ENCODE data around the gene GRID2.

Gene GRID2

DNA sequence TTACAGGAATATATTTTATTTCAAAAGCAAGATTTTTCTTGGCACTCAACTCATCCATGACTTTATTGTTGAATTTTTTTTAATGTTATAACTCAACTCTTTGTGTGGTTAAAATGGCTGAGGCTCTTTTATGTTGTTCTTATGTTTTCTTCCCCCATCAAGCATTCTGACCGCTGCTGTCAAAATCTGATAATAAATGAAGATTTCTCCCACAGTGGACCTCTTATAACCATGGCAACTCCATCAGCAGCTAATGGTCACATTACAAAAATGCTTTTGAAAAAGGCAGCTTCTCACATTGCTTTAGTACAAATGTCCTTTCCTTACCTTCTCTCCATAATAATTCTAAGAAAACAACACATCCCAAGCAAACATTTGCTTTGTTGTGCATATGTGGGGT is 1428.7 kb downstream of the GRID2 start:
- Histone ChIP-seq H3K9ac (ENCODE audit: low read depth, low read length, poor library complexity) (no peak overlapping the region), H3K18ac (ENCODE audit: low read length) (no peak overlapping the region), H3K27ac (replicated peaks; ENCODE audit: low read length) (no peak overlapping the region), H3K14ac (ENCODE audit: low read length) (no peak overlapping the region), H2AFZ (ENCODE audit: low read length) (no peak overlapping the region), H2AK5ac (ENCODE audit: low read depth, low read length) (no peak overlapping the region), H3K79me1 (ENCODE audit: low read depth, low read length) (no peaks in the 10 kb centered on the region), H4K8ac (ENCODE audit: low read depth, low read length) (no peak overlapping the region), H3K4me1 (ENCODE audit: control insufficient read depth in 2 of 2, insufficient read depth in 1 of 2, low read depth in 1 of 2, low read length in 2 of 2) (peaks cover 5 to 7% of the 10 kb centered on the region in 2 donors), H3K27me3 (ENCODE audit: control insufficient read depth in 3 of 3, insufficient read depth in 3 of 3, low read depth in 1 of 3, low read length in 3 of 3) (no peaks in the 10 kb centered on the region), H2BK12ac (ENCODE audit: low read length) (no peak overlapping the region), H2BK120ac (ENCODE audit: low read depth, low read length) (no peak overlapping the region), H3K36me3 (replicated peaks in 1 of 2; ENCODE audit: control insufficient read depth in 2 of 2, insufficient read depth in 2 of 2, low read length in 2 of 2) (no peaks in the 10 kb centered on the region), H4K91ac (ENCODE audit: low read depth, low read length, poor library complexity) (no peak overlapping the region), H3K23ac (ENCODE audit: low read depth, low read length, poor library complexity) (no peak overlapping the region), H3K4ac (ENCODE audit: low read length) (no peak overlapping the region), H3K9me3 (replicated peaks in 1 of 2; ENCODE audit: control insufficient read depth in 2 of 2, insufficient read depth in 1 of 2, low read depth in 1 of 2, low read length in 2 of 2) (no peaks in the 10 kb centered on the region), H2BK5ac (ENCODE audit: low read length) (no peak overlapping the region), H3K4me3 (ENCODE audit: low read length in 2 of 2) (no peak overlapping the region), H2BK15ac (ENCODE audit: low read length) (no peak overlapping the region), H3K4me2 (ENCODE audit: insufficient read depth, low read length, poor library complexity, severe bottlenecking) (no peak overlapping the region)
- no CpG with 5 or more reads among the region's 1 CpG for WGBS, 2 donors (ENCODE audit: extremely low coverage in 2 of 2, insufficient read length in 2 of 2, insufficient replicate concordance in 1 of 2)
- no peak for DNase-seq (ENCODE audit: low spot score)

DNA sequence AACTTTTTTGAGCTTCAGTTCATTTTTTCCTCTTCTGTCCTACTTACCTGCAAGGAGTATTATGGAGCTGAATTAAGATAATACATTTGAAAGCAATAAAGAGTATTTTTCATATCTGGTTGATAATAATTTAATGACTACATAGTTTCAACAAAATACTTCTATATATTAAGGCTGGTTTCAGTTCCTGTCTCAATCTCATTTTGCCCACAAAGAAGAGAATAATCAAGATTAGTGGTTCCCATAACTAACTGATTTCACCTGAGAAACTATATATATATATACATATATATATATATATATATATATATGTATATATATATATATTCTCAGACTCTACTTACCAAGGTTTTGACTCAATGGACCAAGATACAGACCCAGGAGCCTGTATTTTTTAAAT is 1437.1 kb downstream of the GRID2 start:
- no peak overlapping the region for H2BK15ac ChIP-seq (ENCODE audit: low read length)
- DNase-seq (ENCODE audit: low spot score) = no peak
- H2AFZ ChIP-seq (ENCODE audit: low read length) = no peak overlapping the region
- no peak overlapping the region for H2BK120ac ChIP-seq (ENCODE audit: low read depth, low read length)
- no peak overlapping the region for H3K27ac ChIP-seq (replicated peaks; ENCODE audit: low read length)
- no peak overlapping the region for H3K4me3 ChIP-seq (ENCODE audit: low read length in 2 of 2)
- H2BK5ac ChIP-seq (ENCODE audit: low read length) = no peak overlapping the region
- no peaks in the 10 kb centered on the region for H3K27me3 ChIP-seq (ENCODE audit: control insufficient read depth in 3 of 3, insufficient read depth in 3 of 3, low read depth in 1 of 3, low read length in 3 of 3)
- H4K8ac ChIP-seq (ENCODE audit: low read depth, low read length) = no peak overlapping the region
- H3K9me3 ChIP-seq (replicated peaks in 1 of 2; ENCODE audit: control insufficient read depth in 2 of 2, insufficient read depth in 1 of 2, low read depth in 1 of 2, low read length in 2 of 2) = no peaks in the 10 kb centered on the region
- H3K9ac ChIP-seq (ENCODE audit: low read depth, low read length, poor library complexity) = no peak overlapping the region
- no peak overlapping the region for H3K14ac ChIP-seq (ENCODE audit: low read length)
- H2AK5ac ChIP-seq (ENCODE audit: low read depth, low read length) = no peak overlapping the region
- H3K18ac ChIP-seq (ENCODE audit: low read length) = no peak overlapping the region
- no peak overlapping the region for H4K91ac ChIP-seq (ENCODE audit: low read depth, low read length, poor library complexity)
- H3K4me2 ChIP-seq (ENCODE audit: insufficient read depth, low read length, poor library complexity, severe bottlenecking) = no peak overlapping the region
- H2BK12ac ChIP-seq (ENCODE audit: low read length) = no peak overlapping the region
- H3K4ac ChIP-seq (ENCODE audit: low read length) = no peak overlapping the region
- no peak overlapping the region for H3K23ac ChIP-seq (ENCODE audit: low read depth, low read length, poor library complexity)
- H3K4me1 ChIP-seq (ENCODE audit: control insufficient read depth in 2 of 2, insufficient read depth in 1 of 2, low read depth in 1 of 2, low read length in 2 of 2) = no peaks in the 10 kb centered on the region
- H3K36me3 ChIP-seq (replicated peaks in 1 of 2; ENCODE audit: control insufficient read depth in 2 of 2, insufficient read depth in 2 of 2, low read length in 2 of 2) = no peaks in the 10 kb centered on the region
- H3K79me1 ChIP-seq (ENCODE audit: low read depth, low read length) = no peaks in the 10 kb centered on the region

DNA sequence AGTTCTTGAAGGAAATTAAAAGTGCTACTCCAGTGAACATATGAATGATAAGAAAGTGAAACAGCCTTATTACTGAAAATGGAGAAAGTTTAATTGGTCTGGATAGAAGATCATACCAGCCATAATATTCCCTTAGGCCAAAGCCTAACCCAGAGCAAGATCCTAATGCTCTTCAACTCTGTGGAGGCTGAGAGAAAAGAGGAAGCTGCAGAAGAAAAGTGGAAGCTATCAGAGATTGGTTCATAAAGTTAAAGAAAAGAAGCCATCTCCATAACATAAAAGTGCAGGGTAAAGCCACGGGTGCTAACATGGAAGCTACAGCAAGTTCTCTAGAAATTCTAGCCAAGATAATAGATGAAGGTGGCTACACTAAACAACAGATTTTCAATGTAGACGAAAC is 1439.3 kb downstream of the GRID2 start:
- Histone ChIP-seq H3K79me1 (ENCODE audit: low read depth, low read length) (no peaks in the 10 kb centered on the region), H2AK5ac (ENCODE audit: low read depth, low read length) (no peak overlapping the region), H3K36me3 (replicated peaks in 1 of 2; ENCODE audit: control insufficient read depth in 2 of 2, insufficient read depth in 2 of 2, low read length in 2 of 2) (no peaks in the 10 kb centered on the region), H2AFZ (ENCODE audit: low read length) (no peak overlapping the region), H3K23ac (ENCODE audit: low read depth, low read length, poor library complexity) (no peak overlapping the region), H4K8ac (ENCODE audit: low read depth, low read length) (no peak overlapping the region), H2BK12ac (ENCODE audit: low read length) (no peak overlapping the region), H3K18ac (ENCODE audit: low read length) (no peak overlapping the region), H2BK15ac (ENCODE audit: low read length) (no peak overlapping the region), H3K14ac (ENCODE audit: low read length) (no peak overlapping the region), H3K4me1 (ENCODE audit: control insufficient read depth in 2 of 2, insufficient read depth in 1 of 2, low read depth in 1 of 2, low read length in 2 of 2) (no peaks in the 10 kb centered on the region), H3K4ac (ENCODE audit: low read length) (no peak overlapping the region), H4K91ac (ENCODE audit: low read depth, low read length, poor library complexity) (no peak overlapping the region), H3K4me3 (ENCODE audit: low read length in 2 of 2) (no peak overlapping the region), H3K9me3 (replicated peaks in 1 of 2; ENCODE audit: control insufficient read depth in 2 of 2, insufficient read depth in 1 of 2, low read depth in 1 of 2, low read length in 2 of 2) (no peaks in the 10 kb centered on the region), H3K4me2 (ENCODE audit: insufficient read depth, low read length, poor library complexity, severe bottlenecking) (no peak overlapping the region), H2BK5ac (ENCODE audit: low read length) (no peak overlapping the region), H3K9ac (ENCODE audit: low read depth, low read length, poor library complexity) (no peak overlapping the region), H3K27ac (replicated peaks; ENCODE audit: low read length) (no peak overlapping the region), H2BK120ac (ENCODE audit: low read depth, low read length) (no peak overlapping the region), H3K27me3 (ENCODE audit: control insufficient read depth in 3 of 3, insufficient read depth in 3 of 3, low read depth in 1 of 3, low read length in 3 of 3) (no peaks in the 10 kb centered on the region)
- WGBS, 2 donors (ENCODE audit: extremely low coverage in 2 of 2, insufficient read length in 2 of 2, insufficient replicate concordance in 1 of 2) = no CpG with 5 or more reads among the region's 2 CpGs
- DNase-seq (ENCODE audit: low spot score) = no peak

DNA sequence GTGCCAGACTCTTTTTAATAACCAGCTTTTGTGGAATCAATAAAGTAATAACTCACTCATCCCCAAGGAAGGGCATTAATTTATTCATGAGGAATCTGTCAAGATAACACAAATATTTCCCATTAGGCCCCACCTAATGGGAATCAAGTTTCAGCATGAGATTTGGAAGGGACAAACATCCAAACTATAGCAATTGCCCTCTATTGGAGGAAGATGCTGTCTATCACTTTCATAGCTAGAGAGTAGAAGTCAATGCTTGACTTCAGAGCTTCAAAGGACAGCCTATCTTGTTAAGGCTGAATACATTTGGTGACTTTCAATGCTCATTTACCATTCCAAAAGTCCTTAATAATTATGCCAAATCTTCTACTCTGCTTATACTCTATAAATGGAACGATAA is 1439.9 kb downstream of the GRID2 start:
- H3K4me1 ChIP-seq (ENCODE audit: control insufficient read depth in 2 of 2, insufficient read depth in 1 of 2, low read depth in 1 of 2, low read length in 2 of 2) = peaks cover 0 to under 1% of the 10 kb centered on the region in 2 donors
- no peak overlapping the region for H2AFZ ChIP-seq (ENCODE audit: low read length)
- no peak overlapping the region for H3K27ac ChIP-seq (replicated peaks; ENCODE audit: low read length)
- no CpG with 5 or more reads among the region's 1 CpG for WGBS, 2 donors (ENCODE audit: extremely low coverage in 2 of 2, insufficient read length in 2 of 2, insufficient replicate concordance in 1 of 2)
- no peaks in the 10 kb centered on the region for H3K79me1 ChIP-seq (ENCODE audit: low read depth, low read length)
- H3K18ac ChIP-seq (ENCODE audit: low read length) = no peak overlapping the region
- no peak overlapping the region for H3K23ac ChIP-seq (ENCODE audit: low read depth, low read length, poor library complexity)
- no peak overlapping the region for H2BK15ac ChIP-seq (ENCODE audit: low read length)
- H3K27me3 ChIP-seq (ENCODE audit: control insufficient read depth in 3 of 3, insufficient read depth in 3 of 3, low read depth in 1 of 3, low read length in 3 of 3) = no peaks in the 10 kb centered on the region
- H2BK12ac ChIP-seq (ENCODE audit: low read length) = no peak overlapping the region
- no peak overlapping the region for H2AK5ac ChIP-seq (ENCODE audit: low read depth, low read length)
- no peaks in the 10 kb centered on the region for H3K9me3 ChIP-seq (replicated peaks in 1 of 2; ENCODE audit: control insufficient read depth in 2 of 2, insufficient read depth in 1 of 2, low read depth in 1 of 2, low read length in 2 of 2)
- H3K4me2 ChIP-seq (ENCODE audit: insufficient read depth, low read length, poor library complexity, severe bottlenecking) = no peak overlapping the region
- no peak overlapping the region for H2BK120ac ChIP-seq (ENCODE audit: low read depth, low read length)
- no peaks in the 10 kb centered on the region for H3K36me3 ChIP-seq (replicated peaks in 1 of 2; ENCODE audit: control insufficient read depth in 2 of 2, insufficient read depth in 2 of 2, low read length in 2 of 2)
- no peak overlapping the region for H3K14ac ChIP-seq (ENCODE audit: low read length)
- no peak overlapping the region for H3K4me3 ChIP-seq (ENCODE audit: low read length in 2 of 2)
- no peak for DNase-seq (ENCODE audit: low spot score)
- H4K91ac ChIP-seq (ENCODE audit: low read depth, low read length, poor library complexity) = no peak overlapping the region
- H3K9ac ChIP-seq (ENCODE audit: low read depth, low read length, poor library complexity) = no peak overlapping the region
- H4K8ac ChIP-seq (ENCODE audit: low read depth, low read length) = no peak overlapping the region
- H3K4ac ChIP-seq (ENCODE audit: low read length) = no peak overlapping the region
- no peak overlapping the region for H2BK5ac ChIP-seq (ENCODE audit: low read length)

Data from neuronal stem cell (in vitro differentiated cells).